GM12864 (cell line): ENCODE results near the gene ITPKB.

Experiments used
- DNase-seq: peaks from one replicate; pipeline ENCODE4 v3.0.0-alpha.2; 2011; ENCODE audit warnings: low read depth
- H3K4me3 ChIP-seq: 2 replicates; pipeline ENCODE4 v1.5.1; 2011; ENCODE audit warnings: mild to moderate bottlenecking, low read depth, low read length, control low read depth
- TF ChIP-seq, protein P1 (sequence below): IDR thresholded peaks from 2 replicates; pipeline ENCODE4 v1.5.1; 2011; ENCODE audit warnings: low read depth, mild to moderate bottlenecking, moderate library complexity, low read length, control low read depth, inconsistent platforms; ENCODE audit errors: missing control alignments

The ITPKB gene

DNA sequence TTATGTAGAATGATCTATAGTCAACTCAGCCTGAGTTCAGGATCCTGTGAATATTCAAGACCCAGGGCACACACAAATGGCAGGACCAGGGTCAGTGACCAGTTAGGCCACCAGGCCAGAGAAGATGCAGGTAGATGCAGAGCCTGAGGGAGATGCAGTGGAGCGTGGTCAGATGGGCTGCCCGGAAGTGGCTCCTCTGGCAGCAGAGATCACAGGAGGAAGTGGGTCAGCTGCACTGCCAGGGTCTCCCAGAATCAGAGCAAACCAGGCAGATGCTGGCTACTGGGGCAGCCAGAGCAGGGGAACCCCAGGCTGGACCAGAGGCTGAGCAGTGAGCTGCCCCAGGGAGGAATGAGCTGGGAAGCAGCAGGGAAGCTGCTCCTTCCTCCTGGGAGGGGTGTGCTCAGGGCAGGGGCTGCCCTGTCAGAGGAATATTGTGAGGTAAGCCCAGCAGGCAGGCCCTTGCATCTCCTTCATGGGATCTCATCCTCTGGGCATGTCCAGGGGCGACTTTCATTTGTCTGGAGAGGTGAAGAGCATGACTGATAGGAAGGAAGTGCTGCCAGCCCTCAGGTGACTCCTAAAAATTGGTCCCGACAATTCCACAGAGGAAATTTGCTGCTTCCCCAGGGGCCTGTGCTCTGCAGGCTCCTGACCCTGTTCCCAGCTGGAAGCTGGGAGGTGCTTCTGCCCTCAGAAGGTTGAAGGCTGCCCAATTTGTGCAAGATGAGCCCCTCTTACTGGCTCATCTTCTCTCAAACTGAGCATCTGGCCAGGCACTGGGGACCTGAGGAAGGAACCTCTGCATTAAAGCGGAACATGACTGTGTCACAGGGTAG is 141.2 kb downstream of the ITPKB start:
- DNase-seq: no peak
- H3K4me3 ChIP-seq: no peak overlapping the region
- TF ChIP-seq, protein P1, sequence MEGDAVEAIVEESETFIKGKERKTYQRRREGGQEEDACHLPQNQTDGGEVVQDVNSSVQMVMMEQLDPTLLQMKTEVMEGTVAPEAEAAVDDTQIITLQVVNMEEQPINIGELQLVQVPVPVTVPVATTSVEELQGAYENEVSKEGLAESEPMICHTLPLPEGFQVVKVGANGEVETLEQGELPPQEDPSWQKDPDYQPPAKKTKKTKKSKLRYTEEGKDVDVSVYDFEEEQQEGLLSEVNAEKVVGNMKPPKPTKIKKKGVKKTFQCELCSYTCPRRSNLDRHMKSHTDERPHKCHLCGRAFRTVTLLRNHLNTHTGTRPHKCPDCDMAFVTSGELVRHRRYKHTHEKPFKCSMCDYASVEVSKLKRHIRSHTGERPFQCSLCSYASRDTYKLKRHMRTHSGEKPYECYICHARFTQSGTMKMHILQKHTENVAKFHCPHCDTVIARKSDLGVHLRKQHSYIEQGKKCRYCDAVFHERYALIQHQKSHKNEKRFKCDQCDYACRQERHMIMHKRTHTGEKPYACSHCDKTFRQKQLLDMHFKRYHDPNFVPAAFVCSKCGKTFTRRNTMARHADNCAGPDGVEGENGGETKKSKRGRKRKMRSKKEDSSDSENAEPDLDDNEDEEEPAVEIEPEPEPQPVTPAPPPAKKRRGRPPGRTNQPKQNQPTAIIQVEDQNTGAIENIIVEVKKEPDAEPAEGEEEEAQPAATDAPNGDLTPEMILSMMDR: no peak

DNA sequence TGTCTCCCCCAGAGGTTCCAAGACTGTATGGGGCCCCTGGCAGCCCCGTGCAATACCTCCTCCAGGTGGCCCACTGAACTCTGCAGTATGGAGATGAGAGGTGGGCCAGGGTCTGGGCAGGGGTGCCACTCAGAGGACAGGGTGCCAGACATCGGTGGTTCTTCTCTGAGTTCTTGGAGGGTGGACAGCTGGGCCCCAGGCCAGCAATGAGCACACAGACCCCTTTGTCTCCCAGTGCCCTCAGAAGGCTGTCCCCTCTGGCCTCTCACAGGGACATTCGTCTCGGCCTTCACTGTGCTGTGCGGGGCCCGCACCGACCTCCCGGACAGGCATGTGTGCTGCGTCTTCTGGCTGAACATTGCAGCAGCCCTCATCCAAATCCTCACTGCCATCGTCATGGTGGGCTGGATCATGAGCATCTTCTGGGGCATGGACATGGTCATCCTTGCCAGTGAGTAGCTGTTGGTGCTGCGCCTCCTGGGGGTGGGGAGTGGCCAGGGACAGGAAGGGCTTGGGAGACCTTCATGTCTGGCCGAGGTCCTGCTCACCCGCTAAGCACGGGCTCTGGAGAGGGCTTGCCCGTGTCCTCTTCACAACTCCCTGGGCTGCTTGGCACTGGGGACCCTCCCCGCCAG is 142.4 kb downstream of the ITPKB start:
- TF ChIP-seq, protein P1: no peak
- DNase-seq: no peak
- no peak overlapping the region for H3K4me3 ChIP-seq

DNA sequence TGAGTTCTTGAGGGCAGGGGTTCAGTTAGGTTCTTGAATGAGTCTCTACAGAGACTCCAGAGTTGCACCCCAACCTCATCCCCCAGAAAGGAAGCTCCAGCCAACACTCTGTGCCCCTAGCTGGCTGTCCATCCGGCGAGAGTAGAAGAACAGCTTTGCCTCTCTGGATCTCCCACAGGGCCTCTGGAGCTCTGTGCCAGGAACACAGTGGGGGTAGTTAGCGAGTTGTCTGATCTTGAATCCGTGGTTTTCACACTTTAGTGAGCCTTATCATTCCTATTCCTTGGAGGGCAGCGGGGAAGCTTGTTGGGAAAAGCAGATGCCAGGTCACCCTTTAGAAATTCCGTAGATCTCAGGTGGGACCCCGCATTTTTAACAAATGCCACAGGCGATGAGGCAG is 145.5 kb downstream of the ITPKB start:
- TF ChIP-seq, protein P1: no peak
- no peak for DNase-seq
- no peak overlapping the region for H3K4me3 ChIP-seq

DNA sequence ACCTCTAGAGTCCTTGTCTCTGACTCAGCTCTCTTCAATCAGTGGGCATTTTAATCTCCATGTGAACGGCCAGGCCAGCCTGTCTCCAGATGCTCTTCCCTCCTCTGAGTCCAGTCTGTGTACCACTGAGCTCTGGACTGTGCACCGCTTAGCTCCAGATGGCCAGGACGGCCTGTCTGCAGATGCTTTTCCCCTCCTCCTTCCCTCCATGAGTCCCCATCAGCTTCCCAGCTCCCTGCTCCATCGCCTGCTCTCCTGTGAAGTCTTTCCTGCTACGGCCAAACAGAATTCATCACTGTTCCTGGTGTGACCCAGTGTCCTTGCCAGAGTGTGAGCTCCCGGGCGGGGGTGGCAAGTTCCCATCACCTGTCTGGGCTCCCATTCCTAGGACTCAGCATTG is 148.5 kb downstream of the ITPKB start:
- H3K4me3 ChIP-seq: no peak overlapping the region
- no peak for DNase-seq
- TF ChIP-seq, protein P1: no peak

DNA sequence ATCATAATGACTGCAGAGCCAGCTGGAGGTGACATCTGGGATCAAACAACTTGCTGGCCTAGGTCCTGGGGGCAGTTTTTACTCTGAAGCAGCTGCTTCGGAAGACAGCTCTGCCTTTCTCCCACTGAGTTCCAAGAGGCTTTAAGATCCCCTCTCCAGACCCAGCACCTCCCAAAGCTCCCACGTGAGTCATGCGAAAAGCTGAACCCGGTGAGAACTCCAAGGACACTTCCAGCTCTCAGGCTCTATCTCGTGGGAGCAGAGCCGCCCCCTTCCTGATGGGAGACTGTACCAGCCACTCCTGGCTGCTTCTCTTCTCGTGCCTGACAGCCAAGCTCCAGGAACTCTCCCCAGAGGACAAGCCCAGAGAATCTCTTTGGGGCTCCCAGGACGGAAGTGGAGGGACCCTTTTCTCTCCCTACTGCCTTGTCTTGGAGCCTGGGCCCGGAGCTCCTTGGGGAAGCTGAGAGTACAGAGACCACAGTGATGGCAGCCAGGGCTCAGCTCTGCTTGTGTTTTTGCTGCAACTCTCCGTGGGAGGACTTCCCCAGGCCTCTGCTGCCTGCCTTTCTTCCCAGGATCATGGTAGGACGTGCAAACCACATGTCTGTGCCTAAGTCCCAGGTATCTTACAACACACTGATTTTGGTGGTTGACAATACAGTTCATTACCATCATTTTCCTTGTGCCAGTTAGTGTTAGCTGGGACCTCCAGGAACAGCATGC is 149.9 kb downstream of the ITPKB start:
- TF ChIP-seq, protein P1: no peak
- DNase-seq: no peak
- H3K4me3 ChIP-seq: no peak overlapping the region

DNA sequence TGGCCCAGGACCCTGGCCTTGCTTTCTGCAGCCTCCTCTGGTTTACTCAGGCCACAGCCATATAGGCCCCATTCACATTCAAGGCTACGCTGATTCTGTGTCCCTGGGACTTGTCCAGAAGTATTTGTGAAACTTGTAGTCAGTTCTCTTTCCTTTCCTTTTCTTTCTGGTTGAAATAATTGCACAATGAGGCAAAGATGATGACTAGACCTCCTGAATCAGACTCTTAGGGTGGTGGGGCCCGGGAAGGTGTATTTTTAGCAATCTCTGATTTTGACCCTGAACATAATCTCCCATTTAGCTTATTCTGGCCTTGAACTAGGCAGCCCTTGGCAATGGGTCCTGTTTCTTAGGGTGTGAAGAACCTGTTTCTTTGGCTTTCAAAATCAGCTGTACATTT is 150.6 kb downstream of the ITPKB start:
- DNase-seq: no peak
- no peak overlapping the region for H3K4me3 ChIP-seq
- TF ChIP-seq, protein P1: no peak
